H1 (cell line): ENCODE data around the gene INPP4B. TPM values are rescaled to one million over a fixed set of nuclear protein-coding genes. Genes with fewer than 3 reads are reported as not detected.

ENCODE experiments used
- CHD1 ChIP-seq: IDR thresholded peaks from 2 replicates; pipeline ENCODE4 v1.6.1; 2012; ENCODE audit warnings: low read depth, low read length, improper control_type of control experiment
- CREB1 ChIP-seq: IDR thresholded peaks from 2 replicates; pipeline ENCODE4 v1.6.1; 2012; ENCODE audit warnings: inconsistent platforms
- CTBP2 ChIP-seq: IDR thresholded peaks from 2 replicates; pipeline ENCODE4 v1.7.0; 2011; ENCODE audit warnings: borderline replicate concordance, mild to moderate bottlenecking, moderate library complexity, mixed read lengths, low read length; ENCODE audit not compliant: insufficient read depth, insufficient read length
- CTCF ChIP-seq, 3 experiments: IDR thresholded peaks; 1 replicate in 2 of 3; 2 replicates in 1 of 3; pipeline versions ENCODE4 v1.5.1 to v1.6.1; 2011; ENCODE audit warnings: low read length in 3 of 3, mild to moderate bottlenecking in 3 of 3, inconsistent platforms in 2 of 3, low read depth in 1 of 3, moderate library complexity in 1 of 3; ENCODE audit not compliant: insufficient read depth in 1 of 3; ENCODE audit errors: control extremely low read depth in 1 of 3
- EP300 ChIP-seq, 2 experiments: IDR thresholded peaks; 1 replicate in 1 of 2; 2 replicates in 1 of 2; pipeline ENCODE4 v1.6.1; 2011 to 2012; ENCODE audit warnings: low read depth in 2 of 2, low read length in 2 of 2, mild to moderate bottlenecking in 2 of 2, borderline replicate concordance in 1 of 2, inconsistent platforms in 1 of 2, moderate library complexity in 1 of 2
- EZH2 ChIP-seq: fragments of 200-600 bp; sonication (generic); IDR thresholded peaks from 2 replicates; pipeline ENCODE4 v1.7.1; 2012; ENCODE audit warnings: low read depth, mild to moderate bottlenecking, moderate library complexity, low read length, inconsistent platforms; ENCODE audit not compliant: severe bottlenecking
- HDAC6 ChIP-seq: IDR thresholded peaks from one replicate; pipeline ENCODE4 v1.7.1; 2012; ENCODE audit warnings: low read depth, mild to moderate bottlenecking, inconsistent platforms, low read length, moderate library complexity
- KDM1A ChIP-seq: fragments of 200-600, 300-600 bp; sonication (generic); IDR thresholded peaks from 2 replicates; pipeline ENCODE4 v1.7.1; 2016; ENCODE audit warnings: mild to moderate bottlenecking, low read length, borderline replicate concordance
- MAFK ChIP-seq: IDR thresholded peaks from 2 replicates; pipeline ENCODE4 v1.6.1; 2012; ENCODE audit warnings: low read depth, mild to moderate bottlenecking, improper control_type of control experiment, low read length
- POLR2A ChIP-seq, 2 experiments: IDR thresholded peaks; 1 replicate in 1 of 2; 2 replicates in 1 of 2; pipeline ENCODE4 v1.6.1; 2011; ENCODE audit warnings: low read depth in 2 of 2, low read length in 2 of 2, mild to moderate bottlenecking in 2 of 2; ENCODE audit errors: control extremely low read depth in 1 of 2
- SIN3A ChIP-seq, 2 experiments: IDR thresholded peaks in 1 of 2; conservative IDR thresholded peaks in 1 of 2; 2 replicates each; pipeline ENCODE4 v1.6.1; 2011 to 2012; ENCODE audit warnings: low read length in 2 of 2, improper control_type of control experiment in 1 of 2, low read depth in 1 of 2, mild to moderate bottlenecking in 1 of 2
- SIRT6 ChIP-seq: IDR thresholded peaks from one replicate; pipeline ENCODE4 v1.7.1; 2012; ENCODE audit warnings: low read length, inconsistent platforms
- SP4 ChIP-seq: IDR thresholded peaks from 2 replicates; pipeline ENCODE4 v1.6.1; 2012; ENCODE audit warnings: low read length, inconsistent platforms
- TEAD4 ChIP-seq: IDR thresholded peaks from 2 replicates; pipeline ENCODE4 v1.6.1; 2012; ENCODE audit warnings: low read depth, low read length, inconsistent platforms, mixed read lengths
- polyA plus RNA-seq, 7 experiments: library from polyadenylated mRNA; depleted of rRNA in 3 of 7; stranded (reverse) in 5 of 7; unstranded in 2 of 7; fragments of >200 nt in 5 of 7; fragments of 200-250 nt in 2 of 7; gene quantifications; 1 replicate in 5 of 7; 2 replicates in 1 of 7; 4 replicates in 1 of 7; pipeline versions ENCODE4 v1.2.1 to v1.2.3, GENCODE V29; 2011 to 2013; ENCODE audit warnings: missing spikeins in 2 of 7, mixed read lengths in 2 of 7
- total RNA-seq: library from RNA; stranded (reverse); fragmentation: NEBNext Ultra II Directional; extraction: Animal tissue kit (Norgen Biotek cat#: 25700); gene quantifications from 2 replicates; pipeline ENCODE4 v1.2.1, GENCODE V29; 2021
- TF ChIP-seq, protein P1 (sequence below): IDR thresholded peaks from 2 replicates; pipeline ENCODE4 v1.6.1; 2011; ENCODE audit warnings: low read length, improper control_type of control experiment

INPP4B gene
- total and polyA plus RNA-seq, 2 of the 8 experiments (the other 6 are each of a cell fraction or from before 2014, with no cell fraction given): 0.11 to 0.54 TPM

DNA sequence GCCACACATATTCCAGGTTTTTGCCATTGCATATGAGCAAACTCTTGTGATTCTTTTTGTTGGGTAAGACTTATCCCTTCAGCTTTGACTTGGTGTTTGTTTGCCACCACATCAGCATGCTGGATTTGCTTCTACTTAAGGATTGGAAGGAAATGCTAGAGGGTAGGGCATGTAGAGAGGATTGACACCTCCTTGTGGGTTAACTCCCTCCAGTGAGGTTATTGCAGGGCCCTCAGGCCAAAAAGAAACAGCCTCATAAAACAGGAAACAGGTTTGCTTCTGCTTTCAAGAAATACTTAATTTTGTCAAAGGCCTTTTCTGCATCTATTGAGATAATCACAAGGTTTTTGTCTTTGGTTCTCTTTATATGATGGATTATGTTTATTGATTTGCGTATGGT lies 15.2 kb upstream of the INPP4B start (continued):
- TF ChIP-seq CREB1 (no peak), EZH2 (no peak), CHD1 (no peak), SIRT6 (no peak), TEAD4 (no peak), EP300 (IDR thresholded peaks at IDR 0.05; ENCODE audit: borderline replicate concordance in 1 of 2, low read depth in 2 of 2, low read length in 2 of 2) (no peak), HDAC6 (no peak), KDM1A (no peak), CTCF (IDR thresholded peaks at IDR 0.05; ENCODE audit: control extremely low read depth in 1 of 3, insufficient read depth in 1 of 3, low read depth in 1 of 3, low read length in 3 of 3) (no peak), MAFK (no peak), SIN3A (conservative IDR thresholded peaks at IDR 0.05 in 1 of 2, IDR thresholded peaks at IDR 0.05 in 1 of 2; ENCODE audit: low read depth in 1 of 2, low read length in 2 of 2) (no peak), SP4 (no peak), CTBP2 (no peak), POLR2A (IDR thresholded peaks at IDR 0.05; ENCODE audit: control extremely low read depth in 1 of 2, low read depth in 2 of 2, low read length in 2 of 2) (no peak)
- TF ChIP-seq, protein P1, sequence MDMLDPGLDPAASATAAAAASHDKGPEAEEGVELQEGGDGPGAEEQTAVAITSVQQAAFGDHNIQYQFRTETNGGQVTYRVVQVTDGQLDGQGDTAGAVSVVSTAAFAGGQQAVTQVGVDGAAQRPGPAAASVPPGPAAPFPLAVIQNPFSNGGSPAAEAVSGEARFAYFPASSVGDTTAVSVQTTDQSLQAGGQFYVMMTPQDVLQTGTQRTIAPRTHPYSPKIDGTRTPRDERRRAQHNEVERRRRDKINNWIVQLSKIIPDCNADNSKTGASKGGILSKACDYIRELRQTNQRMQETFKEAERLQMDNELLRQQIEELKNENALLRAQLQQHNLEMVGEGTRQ: no peak
